ENCODE measurements around the gene NKAPD1.
"Not testable (repeated sequence)": the region's sequence is repeated elsewhere in the genome, so short reads cannot be mapped to it uniquely, and the experiment has no call there.

NKAPD1 gene

GRCh38 chr11:112087212-112087611 lies 13.1 kb downstream of the NKAPD1 start:
- DNase-seq, result no peak

- not testable (repeated sequence) for DNase-seq
These were observed 21.2 kb downstream of the NKAPD1 start for GRCh38 chr11:112095302-112095701.

GRCh38 chr11:112096194-112096593 lies 22.1 kb downstream of the NKAPD1 start:
- no peak for DNase-seq

- no peak for DNase-seq
These were observed 23.8 kb downstream of the NKAPD1 start for GRCh38 chr11:112097734-112098528.

- no peak for DNase-seq
These were observed 26.4 kb downstream of the NKAPD1 start for GRCh38 chr11:112100462-112100861.

- no peak for DNase-seq
These were observed 29.3 kb downstream of the NKAPD1 start for GRCh38 chr11:112103446-112103845.

- DNase-seq, result no peak
These were observed 32.0 kb downstream of the NKAPD1 start for GRCh38 chr11:112106070-112106469.

GRCh38 chr11:112113539-112114457 lies 39.7 kb downstream of the NKAPD1 start:
- peak; percentile 14 to 72 for DNase-seq

GRCh38 chr11:112114460-112114859 lies 40.4 kb downstream of the NKAPD1 start:
- DNase-seq, result no peak

GRCh38 chr11:112115386-112115785 lies 41.3 kb downstream of the NKAPD1 start:
- no peak for DNase-seq

GRCh38 chr11:112118176-112118575 lies 44.1 kb downstream of the NKAPD1 start:
- DNase-seq, result no peak

GRCh38 chr11:112121981-112122615 lies 48.0 kb downstream of the NKAPD1 start:
- no peak for DNase-seq

- no peak for DNase-seq
These were observed 49.0 kb downstream of the NKAPD1 start for GRCh38 chr11:112123129-112123528.

GRCh38 chr11:112127056-112127455 lies 53.0 kb downstream of the NKAPD1 start:
- DNase-seq, result no peak

GRCh38 chr11:112128483-112129121 lies 54.5 kb downstream of the NKAPD1 start:
- DNase-seq, result peak; percentile 35 to 71

- no peak for DNase-seq
These were observed 55.6 kb downstream of the NKAPD1 start for GRCh38 chr11:112129656-112130055.

- DNase-seq, result no peak
These were observed 58.6 kb downstream of the NKAPD1 start for GRCh38 chr11:112132737-112133136.

GRCh38 chr11:112134473-112134872 lies 60.4 kb downstream of the NKAPD1 start:
- DNase-seq, result no peak

Measured in NCI-H446 (cell line).